Left cardiac atrium (tissue), 4 donors: ENCODE results near the gene PSMB5. TPM values are rescaled to one million over a fixed set of nuclear protein-coding genes. Genes with fewer than 3 reads are reported as not detected.
A peak's percentile ranks its signal among the peaks of the same experiment; 100 is the strongest.
"Not testable (repeated sequence)": the region's sequence is repeated elsewhere in the genome, so short reads cannot be mapped to it uniquely, and the experiment has no call there.

Experiments used
- ATAC-seq, 2 donors: fragments of 200-7000 bp; cut with Tn5 transposase; one replicate each; pipeline ENCODE4 v1.9.1; 2020; ENCODE audit warnings: mild to moderate bottlenecking in 2 of 2, moderate library complexity in 2 of 2
- DNase-seq: peaks from one replicate; pipeline ENCODE4 v3.0.0-alpha.2; 2020
- intact Hi-C, 2 donors: fragments of 100-400 bp; cut with DNase I; formaldehyde crosslinking; loops; one replicate each; pipeline versions ENCODE4 v1.14.1 to v1.15.1; 2022 to 2023
- total RNA-seq, 2 donors: library from RNA; stranded (reverse); fragmentation: NEBNext Ultra II Directional; extraction: Animal tissue kit (Norgen Biotek cat#: 25700); gene quantifications; one replicate each; pipeline ENCODE4 v1.2.1, GENCODE V29; 2021
- donor health status: DM: no; HTN: yes; CAD: no.
- donor health status: DM: no; HTN: yes; CAD: no; lungs with severe emphysema.
- donor health status: DM: yes; HTN: yes; CAD: no.
- donor health status: Dilated cardiomyopathy.

PSMB5 gene
- total RNA-seq, 2 donors from 2014 or later, result 98.1 to 114 TPM

DNA sequence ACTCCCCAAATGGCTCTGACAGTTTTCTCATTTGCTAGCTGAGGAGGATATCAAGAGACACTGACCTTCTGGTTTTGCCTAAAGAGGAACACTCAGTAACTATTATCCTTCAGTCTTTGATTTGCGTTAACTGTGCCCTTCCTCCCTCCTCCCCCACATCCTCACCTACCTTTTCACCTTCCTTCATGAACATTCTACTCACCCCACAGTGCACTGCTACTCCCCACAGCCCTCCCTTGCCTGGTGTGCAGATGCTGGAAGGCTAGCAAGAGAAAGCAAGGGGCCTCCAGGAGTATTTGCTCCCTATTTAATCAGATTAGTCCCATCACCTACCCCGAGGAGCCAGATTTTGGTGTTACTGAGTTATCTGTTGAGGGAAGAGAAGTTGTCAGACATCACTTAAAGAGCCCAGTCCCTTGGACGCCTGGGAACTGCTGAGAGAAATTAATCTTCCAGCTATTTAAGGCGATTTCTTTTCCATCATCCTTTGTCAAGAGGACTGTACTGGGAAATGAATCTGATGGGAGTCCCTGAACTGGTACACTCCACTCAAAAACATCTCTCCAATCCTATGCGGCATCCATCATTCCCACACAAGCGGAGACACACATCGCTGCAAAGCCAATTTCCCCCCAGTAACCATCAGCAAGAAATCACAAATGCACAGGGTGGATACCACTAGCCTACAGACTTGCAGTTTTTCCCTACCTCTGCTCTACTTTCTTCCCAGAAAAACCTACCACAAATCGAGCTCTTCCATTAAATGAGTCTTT, 11.5 kb downstream of the PSMB5 start:
- ATAC-seq (no peak), DNase-seq (no peak)
- intact Hi-C loops, result no loop called here

DNA sequence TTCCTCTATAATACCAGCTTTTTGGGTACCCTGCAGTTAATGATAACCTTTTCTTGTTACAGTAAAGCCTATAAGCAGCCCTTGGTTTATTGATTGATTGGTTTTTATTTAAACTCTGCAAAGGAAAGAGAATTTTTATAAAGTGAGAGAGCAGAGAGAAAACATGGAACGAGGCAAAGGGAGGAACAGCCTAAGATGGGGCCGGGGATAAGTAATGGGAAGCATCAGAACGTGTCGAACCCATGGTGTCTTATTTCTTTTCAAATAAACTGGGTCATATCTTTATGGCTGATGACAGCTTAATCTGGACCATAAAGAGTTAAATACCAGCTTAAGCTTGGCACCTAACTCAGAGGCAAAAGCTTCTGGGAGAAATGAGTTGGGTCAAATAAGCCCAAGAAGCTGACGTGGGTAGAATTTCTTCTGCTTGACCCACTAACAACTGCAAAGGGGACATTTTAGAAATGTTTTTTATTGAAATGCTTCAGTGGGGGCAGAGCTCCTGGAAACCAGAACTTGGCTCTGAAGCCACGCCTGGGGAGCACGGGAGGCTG, 12.7 kb downstream of the PSMB5 start:
- ATAC-seq (no peak), DNase-seq (no peak)
- intact Hi-C loops, result no loop called here

DNA sequence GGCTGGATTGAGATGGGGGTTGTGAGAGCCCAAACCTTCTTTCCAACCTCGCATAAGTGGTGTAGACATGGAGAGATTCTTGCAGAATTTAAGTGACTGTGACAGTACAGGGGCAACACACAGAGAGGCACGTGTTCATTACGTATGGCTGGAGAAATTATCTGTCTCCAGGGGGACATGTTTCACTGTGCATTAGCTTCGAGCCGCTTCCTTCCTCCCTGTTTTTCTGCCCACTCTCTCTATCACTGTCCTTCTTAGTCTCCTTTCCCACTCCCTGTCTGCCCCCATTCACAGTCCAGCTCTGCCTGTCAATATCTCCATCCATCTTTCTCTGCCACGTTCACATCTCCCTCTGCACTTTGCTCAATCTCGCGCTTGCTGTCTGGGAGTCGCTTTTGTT, 13.3 kb downstream of the PSMB5 start:
- no peak for DNase-seq
- no peak for ATAC-seq
- intact Hi-C loops, result no loop called here

DNA sequence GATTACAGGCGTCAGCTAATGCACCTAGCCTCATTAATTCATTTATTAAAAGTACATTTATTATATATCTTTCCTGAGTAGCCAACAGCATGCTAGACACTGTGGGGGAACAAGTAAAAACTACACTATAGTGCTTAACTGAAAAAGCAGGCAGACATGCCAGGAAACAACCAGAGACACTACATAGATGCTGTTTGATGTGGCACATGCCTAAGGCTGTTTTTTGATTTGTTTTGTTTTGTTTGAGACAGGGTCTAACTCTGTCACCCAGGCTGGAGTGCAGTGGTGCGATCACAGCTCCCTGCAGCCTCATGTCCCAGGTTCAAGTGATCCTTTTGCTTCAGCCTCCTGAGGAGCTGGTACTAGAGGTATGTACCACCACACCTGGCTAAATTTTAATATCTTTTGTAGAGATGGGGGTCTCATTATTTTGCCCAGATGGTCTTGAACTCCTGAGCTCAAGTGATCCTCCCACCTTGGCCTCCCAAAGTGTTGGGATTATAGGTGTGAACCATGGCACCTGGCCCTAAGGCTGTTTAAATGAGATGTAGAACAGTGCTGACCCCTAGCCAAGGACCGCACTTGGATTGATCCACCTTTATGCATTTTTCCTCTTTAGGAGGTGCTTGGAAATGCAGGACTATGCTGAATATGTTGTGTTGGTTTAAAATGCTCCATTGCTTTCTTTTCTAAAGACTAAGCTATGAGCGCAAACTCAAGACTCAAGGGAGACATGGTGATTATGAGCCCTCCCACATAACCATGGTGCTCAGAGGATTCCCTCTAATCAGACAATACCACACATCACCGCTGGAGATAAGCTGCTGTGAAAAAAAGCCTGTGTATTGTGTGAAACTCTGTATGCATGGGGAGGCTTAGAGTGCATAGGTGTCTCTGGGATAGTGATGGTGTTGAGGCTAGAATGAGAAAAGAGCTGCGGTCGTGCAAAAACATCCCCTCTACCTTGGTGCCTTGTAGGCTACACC, 14.3 kb downstream of the PSMB5 start:
- DNase-seq (no peak), ATAC-seq (no peak)
- intact Hi-C loops, result no loop called here

DNA sequence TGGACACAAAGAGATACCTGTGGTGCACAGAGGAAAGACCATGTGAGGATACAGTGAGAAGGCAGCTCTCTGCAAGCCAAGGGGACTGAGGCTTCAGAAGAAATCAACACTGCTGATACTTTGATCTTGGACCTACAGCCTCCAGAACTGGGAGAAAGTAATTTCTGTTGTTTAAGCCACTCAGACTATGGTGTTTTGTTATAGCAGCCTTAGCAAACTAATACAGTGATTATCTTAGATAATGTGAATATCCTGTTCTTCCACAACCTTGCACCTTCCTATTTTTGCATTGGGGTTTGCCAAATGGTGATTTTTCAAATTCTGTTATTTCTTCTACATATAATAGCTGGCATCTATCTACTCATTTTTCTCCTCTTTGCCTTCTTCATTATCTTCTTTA, 16.6 kb downstream of the PSMB5 start:
- intact Hi-C loops, result no loop called here
- DNase-seq (no peak), ATAC-seq (no peak)

DNA sequence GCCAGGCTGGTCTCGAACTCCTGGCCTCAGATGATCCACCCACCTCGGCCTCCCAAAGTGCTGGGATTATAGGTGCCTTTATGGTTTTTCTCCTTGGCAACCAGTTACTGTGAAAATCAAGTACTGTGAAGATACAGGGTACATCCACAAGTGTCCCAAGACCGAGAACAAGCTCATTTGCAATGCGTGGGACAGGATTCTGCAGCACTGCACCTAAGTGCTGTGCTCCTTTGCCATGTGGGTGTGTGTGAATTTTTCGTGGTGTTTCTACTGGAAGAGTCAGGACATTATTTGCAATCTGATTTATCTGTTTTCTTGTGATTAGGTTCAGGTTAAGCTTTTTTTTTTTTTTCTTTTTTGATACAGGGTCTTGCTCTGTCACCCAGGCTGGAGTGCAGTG, 17.6 kb downstream of the PSMB5 start:
- ATAC-seq (no peak), DNase-seq (no peak)
- intact Hi-C loops, result no loop called here

DNA sequence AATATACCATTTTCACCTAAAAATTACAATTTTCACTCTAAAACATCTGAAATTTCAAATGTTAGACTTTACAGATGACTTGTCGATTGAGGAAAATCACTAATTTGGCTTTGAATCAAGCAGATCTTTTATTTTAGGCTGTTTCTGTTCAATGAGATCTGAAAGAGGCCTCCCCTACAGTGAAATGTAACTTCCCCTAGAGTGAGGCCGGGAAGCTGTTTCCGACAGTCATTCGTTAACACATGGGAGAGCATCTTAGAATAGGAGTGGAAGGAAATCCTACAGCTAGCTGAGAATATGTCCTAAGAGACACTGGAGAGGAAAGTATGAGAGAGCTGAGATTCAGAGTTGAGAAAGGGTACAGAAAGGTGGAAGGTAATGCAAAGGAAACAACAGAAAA, 19.1 kb downstream of the PSMB5 start:
- DNase-seq (no peak), ATAC-seq (no peak)
- intact Hi-C loops, result no loop called here

DNA sequence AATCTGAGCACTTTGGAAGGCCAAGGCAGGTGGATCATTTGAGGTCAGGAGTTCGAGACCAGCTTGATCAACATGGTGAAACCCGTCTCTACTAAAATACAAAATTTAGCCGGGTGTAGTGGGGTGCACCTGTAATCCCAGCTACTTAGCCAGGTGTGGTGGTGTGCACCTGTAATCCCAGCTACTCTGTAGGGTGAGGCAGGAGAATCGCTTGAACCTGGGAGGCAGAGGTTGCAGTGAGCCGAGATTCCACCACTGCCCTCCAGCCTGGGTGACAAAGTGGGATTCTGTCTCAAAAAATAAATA, 21.0 kb downstream of the PSMB5 start:
- DNase-seq, ATAC-seq, intact Hi-C loops: not testable (repeated sequence)

DNA sequence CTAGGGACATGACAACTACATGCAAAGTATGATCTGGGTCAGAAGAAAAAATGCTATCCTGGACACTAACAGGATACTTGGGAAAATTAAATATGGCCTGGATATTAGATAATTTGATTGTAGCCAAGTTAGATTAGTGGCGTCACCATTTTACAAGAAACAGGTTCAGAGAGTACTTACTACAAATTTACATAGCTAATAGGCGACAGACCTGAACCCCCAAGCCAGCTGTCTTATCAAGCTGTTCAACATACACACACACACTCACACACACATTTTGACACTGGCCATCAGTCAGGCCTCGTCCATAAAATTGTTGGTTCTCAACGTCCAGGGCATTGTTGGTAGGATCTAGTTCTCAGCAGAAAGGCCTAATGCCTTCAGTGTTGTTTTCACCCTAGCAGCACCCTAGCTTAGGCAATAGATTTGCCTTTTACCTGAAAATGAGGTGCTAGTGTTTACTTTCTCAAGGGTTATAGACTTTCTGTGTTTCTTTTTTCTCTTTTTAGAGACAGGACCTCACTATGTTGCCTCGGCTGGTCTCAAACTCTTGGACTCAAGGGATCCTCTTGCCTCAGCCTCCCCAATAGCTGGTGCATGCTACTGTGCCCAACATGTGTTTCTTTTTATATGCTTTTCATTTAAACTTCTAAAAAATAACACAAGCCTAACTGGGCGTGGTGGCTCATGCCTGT, 21.5 kb downstream of the PSMB5 start:
- ATAC-seq (no peak), DNase-seq (no peak)
- intact Hi-C loops, result no loop called here

DNA sequence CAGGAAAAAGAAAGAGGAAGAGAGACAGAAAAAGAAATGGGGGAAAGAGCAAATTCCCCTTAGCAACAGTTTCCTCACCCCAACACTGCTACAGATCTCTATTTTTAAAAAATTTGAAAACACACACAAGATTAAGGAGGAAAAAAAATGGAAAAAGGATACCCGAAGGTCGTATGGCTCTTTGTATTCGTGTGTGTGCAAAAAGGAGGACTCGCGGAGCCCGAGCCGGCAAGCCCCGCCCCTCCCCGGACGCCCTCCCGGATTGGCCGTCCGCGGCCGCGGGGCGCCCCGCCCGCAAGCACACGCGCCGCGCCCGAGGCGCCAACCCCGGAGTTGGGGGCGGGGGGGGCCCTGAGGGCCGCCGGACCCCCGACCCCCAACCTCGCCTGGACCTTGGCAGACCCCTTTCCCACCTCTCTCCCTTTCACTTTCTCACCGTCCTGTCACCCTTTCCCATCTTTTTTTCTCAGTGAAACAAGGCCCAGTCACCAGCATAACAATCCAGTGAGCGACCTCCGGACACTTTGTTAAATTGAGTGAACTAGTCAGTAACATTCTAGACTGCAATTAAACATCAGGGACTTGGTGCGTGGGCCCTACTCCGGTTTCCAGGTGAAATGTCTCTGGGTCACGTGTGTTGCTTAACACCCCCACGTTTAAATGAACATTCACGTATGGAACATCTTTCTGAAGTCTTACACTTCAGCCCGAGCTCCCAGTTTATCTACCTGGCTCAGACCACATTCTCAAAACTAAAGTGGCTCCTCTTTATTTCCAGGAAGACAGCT, 24.6 kb downstream of the PSMB5 start, which contains the start of gene C14orf93:
C14orf93 (minus strand) TSS at position 205 of the 788 bp plus-strand sequence. CDS start 11,120 bp downstream, outside the sequence.
- ATAC-seq (peak; percentile 48 to 55), DNase-seq (peak; percentile 89)
- intact Hi-C loops, result no loop called here

DNA sequence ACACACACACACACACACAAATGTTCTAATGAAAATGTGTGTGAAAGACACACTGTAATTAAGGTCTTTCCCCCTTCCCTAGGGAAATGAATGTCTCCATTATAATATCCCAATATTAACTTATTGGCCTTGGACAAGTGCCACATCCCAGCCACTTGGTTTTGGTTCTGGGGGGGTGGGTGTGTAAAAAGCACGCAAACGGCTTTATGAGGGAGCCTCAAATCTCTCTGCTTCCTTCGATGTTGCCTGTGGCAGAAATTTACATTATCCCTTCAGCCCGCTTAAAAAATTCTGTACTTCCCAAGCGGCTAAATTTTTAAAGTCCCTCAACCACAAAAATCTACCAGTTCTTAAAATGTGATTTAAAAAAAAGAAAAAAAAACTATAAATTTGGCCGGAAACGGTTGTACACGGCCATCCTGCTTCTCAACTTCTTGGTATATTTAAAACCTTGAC, 25.2 kb downstream of the PSMB5 start:
- intact Hi-C loops, result no loop called here

DNA sequence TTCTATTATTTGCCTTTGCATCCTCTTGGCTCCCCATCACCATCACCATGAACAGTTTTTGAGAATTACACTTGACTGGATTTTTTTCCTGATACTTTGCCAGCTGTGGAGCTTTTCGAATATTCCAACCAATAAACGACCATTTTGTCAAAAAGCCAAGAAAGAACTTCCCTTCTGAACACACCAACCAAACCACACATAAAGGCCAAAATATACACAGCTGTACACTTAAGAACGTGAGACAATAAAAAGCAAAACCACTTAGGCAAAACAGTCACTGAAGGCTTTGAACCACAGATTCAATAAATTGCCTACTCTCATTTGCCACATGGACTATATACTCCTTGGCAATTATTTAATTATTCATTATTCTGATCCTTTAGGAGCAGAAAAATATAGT, 25.9 kb downstream of the PSMB5 start:
- no peak for ATAC-seq
- DNase-seq, result no peak
- intact Hi-C loops, result no loop called here

More for the DNA sequence above, 25.2 kb downstream of the PSMB5 start:
- no peak for DNase-seq
- ATAC-seq, result no peak

DNA sequence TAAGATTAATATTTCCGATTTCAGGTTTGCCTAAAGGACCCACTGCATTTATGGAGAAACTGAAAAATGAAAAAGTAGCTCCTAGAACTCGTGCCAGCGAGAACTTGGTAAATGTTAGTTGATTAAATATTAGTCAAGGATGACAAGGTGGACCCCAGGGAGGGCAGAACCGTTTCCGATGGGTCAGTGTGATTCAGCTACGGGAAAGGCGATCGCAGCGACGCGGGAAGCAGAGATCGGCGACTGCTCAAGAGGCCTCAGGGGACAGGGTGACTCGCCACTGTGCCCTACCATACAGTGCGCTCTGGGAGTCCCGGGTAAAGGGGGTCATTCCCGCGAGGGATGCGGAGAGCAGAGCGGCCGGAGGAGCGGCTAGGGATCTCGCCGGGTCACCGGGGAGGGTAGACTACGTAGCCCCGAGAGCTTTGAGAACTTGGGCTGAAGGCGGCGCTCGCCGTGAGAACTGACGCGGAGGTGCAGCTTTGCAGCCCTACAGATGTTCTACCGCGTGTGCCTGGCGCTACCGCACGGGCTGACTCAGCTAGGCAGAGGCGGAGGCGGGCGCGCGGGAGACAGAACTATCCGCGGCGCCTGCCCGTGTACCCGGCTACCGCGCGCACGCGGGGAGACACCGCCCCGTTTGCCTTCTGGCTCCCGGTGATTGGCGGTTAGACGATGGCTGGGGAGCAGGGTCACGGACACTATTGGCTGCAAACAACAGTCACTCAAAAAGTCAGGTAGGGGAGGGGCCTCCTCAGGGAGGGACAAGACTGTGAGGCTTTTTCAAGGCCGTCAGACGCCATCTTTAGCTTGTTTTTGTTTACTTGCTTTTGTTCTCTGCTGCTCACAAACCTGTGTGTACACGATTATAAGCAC, 27.9 kb downstream of the PSMB5 start:
- DNase-seq, result peak; percentile 97
- intact Hi-C loops, result no loop called here
- peak; percentile 99 for ATAC-seq

DNA sequence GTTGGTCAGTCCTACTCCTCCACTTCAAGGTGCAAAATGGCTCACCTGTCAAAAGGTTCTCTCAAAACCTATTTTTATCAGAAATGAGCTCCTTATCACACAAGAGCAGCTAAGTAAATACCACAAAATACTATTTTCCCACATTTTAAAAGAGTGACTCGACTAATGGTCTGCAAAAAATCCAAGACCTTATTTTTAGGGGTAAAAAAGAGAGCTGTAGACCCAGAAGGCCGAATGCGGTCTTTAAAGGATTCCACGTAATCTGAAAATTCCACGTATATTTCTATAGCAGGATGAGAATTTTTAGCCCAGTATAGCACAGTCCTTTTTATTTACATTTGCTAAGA, 28.5 kb downstream of the PSMB5 start:
- intact Hi-C loops, result no loop called here

DNA sequence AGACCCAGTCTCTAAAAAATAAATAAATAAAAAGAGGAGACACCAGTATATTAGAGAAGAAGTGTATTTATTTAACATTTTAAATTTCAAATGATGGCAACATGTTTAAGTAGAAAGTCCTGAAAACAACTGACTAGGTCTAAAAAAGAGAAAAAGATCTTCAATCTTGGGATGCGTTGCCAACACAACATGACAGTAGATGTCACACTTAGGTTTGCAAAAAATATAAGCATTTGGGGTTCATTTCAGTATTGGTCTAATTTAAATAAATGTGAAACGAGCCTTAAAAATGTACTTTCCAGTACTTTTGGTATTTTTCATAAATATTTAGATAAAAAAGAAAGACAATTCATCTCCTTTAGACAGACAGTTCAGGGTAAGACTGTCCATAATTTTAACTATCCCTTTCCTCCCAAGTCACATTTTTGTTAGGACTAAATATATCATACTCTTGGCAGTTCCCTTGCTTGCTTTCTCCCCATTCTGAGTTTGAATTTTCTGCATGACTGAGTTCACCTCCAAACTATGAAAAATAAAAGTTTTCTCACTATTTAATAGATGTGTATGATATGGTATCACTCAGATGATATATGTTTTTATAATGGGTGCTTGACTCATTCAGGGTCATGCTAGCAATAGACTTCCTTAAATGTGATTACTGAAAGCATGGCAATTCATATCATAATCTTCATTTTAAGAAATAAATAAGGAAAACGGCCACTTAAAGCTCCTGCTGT, 29.1 kb downstream of the PSMB5 start:
- intact Hi-C loops, result no loop called here
- DNase-seq, result no peak
- ATAC-seq, result no peak

More for the DNA sequence above, 28.5 kb downstream of the PSMB5 start:
- no peak for DNase-seq
- ATAC-seq, result no peak

DNA sequence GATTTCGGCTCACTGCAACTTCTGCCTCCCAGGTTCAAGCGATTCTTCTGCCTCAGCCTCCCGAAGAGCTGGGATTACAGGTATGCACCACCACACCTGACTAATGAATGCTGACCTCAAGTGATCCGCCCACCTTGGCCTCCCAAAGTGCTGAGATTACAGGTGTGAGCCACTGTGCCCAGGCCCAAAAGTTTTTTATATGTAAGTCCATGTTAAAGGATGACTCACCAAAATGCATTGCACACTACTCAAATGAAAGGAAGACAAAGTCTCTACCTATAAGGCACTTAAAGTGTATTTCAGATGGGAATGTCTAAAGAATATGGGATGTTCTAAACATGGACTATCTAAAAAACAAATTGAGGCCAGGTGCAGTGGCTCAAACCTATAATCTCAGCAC, 30.4 kb downstream of the PSMB5 start:
- DNase-seq, intact Hi-C loops, ATAC-seq: not testable (repeated sequence)

DNA sequence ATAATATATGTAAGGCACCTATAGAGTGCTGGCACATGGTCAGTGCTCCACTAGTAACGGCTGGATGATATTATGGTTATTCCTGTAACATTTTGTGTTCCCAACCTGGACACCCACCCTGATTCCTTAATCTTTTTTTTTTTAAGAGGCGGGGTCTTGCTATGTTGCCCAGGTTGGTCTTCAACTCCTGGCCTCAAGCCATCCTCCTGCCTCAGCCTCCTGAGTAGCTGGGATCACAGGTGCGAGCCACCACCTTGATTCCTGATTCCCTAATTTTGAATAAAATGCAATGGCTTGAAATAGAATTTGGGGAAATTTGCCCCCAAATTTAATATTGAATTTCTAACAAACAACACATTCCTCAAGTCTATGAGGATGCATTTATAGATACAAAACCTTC, 32.1 kb downstream of the PSMB5 start:
- intact Hi-C loops, result no loop called here
- DNase-seq (no peak), ATAC-seq (no peak)
